Measurements from ENCODE around the gene TMEM219. TPM values are rescaled to one million over a fixed set of nuclear protein-coding genes. Genes with fewer than 3 reads are reported as not detected.

Gene TMEM219
- total RNA-seq, 1 experiment from 2014 or later = 69.6 TPM

- POLR2A ChIA-PET = no interaction called here
These were observed 20.9 kb downstream of the TMEM219 start for GRCh38 chr16:29982560-29983419.

More at GRCh38 chr16:29982560-29983419, 20.9 kb downstream of the TMEM219 start:
- TF ChIP-seq ZNF232 (CRISPR knock-in tag; IDR thresholded peaks at IDR 0.05) (no peak), ZNF416 (CRISPR knock-in tag; IDR thresholded peaks at IDR 0.05) (no peak), TEAD1 (CRISPR knock-in tag; IDR thresholded peaks at IDR 0.05) (no peak), E2F4 (CRISPR knock-in tag; IDR thresholded peaks at IDR 0.05; ENCODE audit: borderline replicate concordance, low read depth) (no peak), ESRRA (CRISPR knock-in tag; IDR thresholded peaks at IDR 0.05; ENCODE audit: borderline replicate concordance) (no peak), USF1 (CRISPR knock-in tag; IDR thresholded peaks at IDR 0.05) (no peak), ATF6 (CRISPR knock-in tag; IDR thresholded peaks at IDR 0.05) (no peak), ZMAT4 (CRISPR knock-in tag; IDR thresholded peaks at IDR 0.05) (no peak), ZNF263 (CRISPR knock-in tag; IDR thresholded peaks at IDR 0.05; ENCODE audit: low read depth) (no peak), ZNF281 (CRISPR knock-in tag; IDR thresholded peaks at IDR 0.05) (no peak), CREB1 (CRISPR knock-in tag; IDR thresholded peaks at IDR 0.05) (no peak)
- no peaks in the 10 kb centered on the region for H3K27me3 Mint-ChIP-seq (ENCODE audit: low read depth)
- peaks cover 69% of the 10 kb centered on the region for H3K36me3 Mint-ChIP-seq
- H3K27ac Mint-ChIP-seq = no peak overlapping the region
- no peak overlapping the region for H3K4me3 Mint-ChIP-seq
- DNase-seq (ENCODE audit: low spot score) (no peak), ATAC-seq (no peak)
- no peaks in the 10 kb centered on the region for H3K9me3 Mint-ChIP-seq
- CTCF ChIA-PET = interaction anchor here (0.6 kb wide), 1 partner anchor 531 kb away, joined by 3 read pairs; no protein-coding TSS in a partner anchor
- no peaks in the 10 kb centered on the region for H3K4me1 Mint-ChIP-seq
